Activated CD8-positive, alpha-beta memory T cell treated with anti-CD3 and anti-CD28 coated beads, Interleukin-2, amount 10 ng/mL, durations not matched to agents 7 days and 5 days (primary cell): Measurements from ENCODE around the gene TACC3. TPM values are rescaled to one million over a fixed set of nuclear protein-coding genes. Genes with fewer than 3 reads are reported as not detected.

ENCODE experiments used
- ATAC-seq: fragments of 150-1000 bp; cut with Tn5 transposase; one replicate; pipeline ENCODE4 v1.10.0; 2021; ENCODE audit warnings: moderate library complexity
- CTCF ChIA-PET: fragments of 350-600 bp; sonication (Branson Sonifier 250); formaldehyde crosslinking; loops from one replicate; lab custom pipeline; 2021; ENCODE audit warnings: antibody characterized with exemption; lab: Charles Lee
- DNase-seq: peaks from one replicate; pipeline ENCODE4 v3.0.0-alpha.2; 2020
- H3K27ac Mint-ChIP-seq: one replicate; pipeline ENCODE4 v1.8.0; 2021; ENCODE audit warnings: mild to moderate bottlenecking, mixed read lengths
- H3K27me3 Mint-ChIP-seq: one replicate; pipeline ENCODE4 v1.8.0; 2021; ENCODE audit warnings: mixed read lengths
- H3K36me3 Mint-ChIP-seq: one replicate; pipeline ENCODE4 v1.8.0; 2021; ENCODE audit warnings: mild to moderate bottlenecking, mixed read lengths
- H3K4me1 Mint-ChIP-seq: one replicate; pipeline ENCODE4 v1.8.0; 2021; ENCODE audit warnings: mixed read lengths
- H3K4me3 Mint-ChIP-seq: one replicate; pipeline ENCODE4 v1.8.0; 2021; ENCODE audit warnings: mild to moderate bottlenecking, moderate library complexity, mixed read lengths
- H3K9me3 Mint-ChIP-seq: one replicate; pipeline ENCODE4 v1.8.0; 2022; ENCODE audit warnings: low read depth, mixed read lengths
- total RNA-seq, 2 experiments: library from RNA; stranded (reverse); gene quantifications; one replicate each; pipeline ENCODE4 v1.2.3, GENCODE V29; 2021

TACC3 gene
- total RNA-seq, 2 experiments from 2014 or later: 246 to 315 TPM

GRCh38 chr4:1735215-1735614 is 13.9 kb downstream of the TACC3 start:
- no peak overlapping the region for H3K4me3 Mint-ChIP-seq
- DNase-seq: no peak
- peaks cover 82% of the 10 kb centered on the region for H3K36me3 Mint-ChIP-seq
- H3K27me3 Mint-ChIP-seq: no peaks in the 10 kb centered on the region
- no peak for ATAC-seq
- peaks cover 13% of the 10 kb centered on the region for H3K4me1 Mint-ChIP-seq
- peaks cover 3% of the 10 kb centered on the region for H3K9me3 Mint-ChIP-seq
- CTCF ChIA-PET: interaction anchor here (1.5 kb wide), 1 partner anchor 10 kb away, joined by 4 read pairs; no protein-coding TSS in a partner anchor
- no peak overlapping the region for H3K27ac Mint-ChIP-seq

- peaks cover 3% of the 10 kb centered on the region for H3K9me3 Mint-ChIP-seq
- peaks cover 2% of the 10 kb centered on the region for H3K4me1 Mint-ChIP-seq
- no peak overlapping the region for H3K4me3 Mint-ChIP-seq
- H3K36me3 Mint-ChIP-seq: peaks cover 80% of the 10 kb centered on the region
- DNase-seq (no peak), ATAC-seq (no peak)
- CTCF ChIA-PET: interaction anchor here (2.2 kb wide), 1 partner anchor 43 kb away, joined by 8 read pairs; no protein-coding TSS in a partner anchor
- no peak overlapping the region for H3K27ac Mint-ChIP-seq
- H3K27me3 Mint-ChIP-seq: no peaks in the 10 kb centered on the region
Observed at GRCh38 chr4:1736812-1737211, 15.5 kb downstream of the TACC3 start.

DNA sequence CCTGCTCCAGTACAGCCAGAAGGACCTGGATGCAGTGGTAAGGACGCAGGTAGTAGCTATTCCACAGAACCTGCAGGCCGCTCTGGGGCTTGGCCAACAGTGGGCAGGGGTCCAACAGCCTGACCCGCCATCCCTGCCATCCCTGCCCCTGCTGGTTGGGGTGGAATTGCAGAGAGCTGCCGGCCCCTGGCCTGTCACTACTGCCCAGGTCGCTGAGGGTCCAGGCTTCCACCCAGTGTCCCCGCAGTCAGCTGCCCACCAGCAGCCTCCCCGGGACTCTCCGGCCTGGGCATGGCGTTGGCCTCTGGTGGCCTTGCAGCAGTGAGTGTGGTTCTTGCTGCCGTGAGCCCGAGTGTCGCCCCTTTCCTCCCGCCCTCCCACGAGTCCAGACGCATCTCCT is 16.3 kb downstream of the TACC3 start:
- CTCF ChIA-PET: interaction anchor here (1.1 to 2.2 kb wide), 2 partner anchors 11 to 44 kb away, joined by 3 to 8 read pairs; no protein-coding TSS in a partner anchor
- Mint-ChIP-seq H3K36me3 (peaks cover 78% of the 10 kb centered on the region), H3K4me3 (no peak overlapping the region), H3K27ac (no peak overlapping the region), H3K9me3 (peaks cover 3% of the 10 kb centered on the region), H3K4me1 (peaks cover 1% of the 10 kb centered on the region), H3K27me3 (no peaks in the 10 kb centered on the region)
- ATAC-seq (no peak), DNase-seq (no peak)

- H3K27ac Mint-ChIP-seq: no peak overlapping the region
- ATAC-seq (no peak), DNase-seq (no peak)
- H3K27me3 Mint-ChIP-seq: no peaks in the 10 kb centered on the region
- H3K4me1 Mint-ChIP-seq: no peaks in the 10 kb centered on the region
- H3K9me3 Mint-ChIP-seq: peaks cover 3% of the 10 kb centered on the region
- H3K4me3 Mint-ChIP-seq: no peak overlapping the region
- CTCF ChIA-PET: interaction anchor here (1.1 kb wide), 1 partner anchor 10 kb away, joined by 3 read pairs; no protein-coding TSS in a partner anchor
- peaks cover 71% of the 10 kb centered on the region for H3K36me3 Mint-ChIP-seq
Observed at GRCh38 chr4:1738410-1738809, 17.1 kb downstream of the TACC3 start.

DNA sequence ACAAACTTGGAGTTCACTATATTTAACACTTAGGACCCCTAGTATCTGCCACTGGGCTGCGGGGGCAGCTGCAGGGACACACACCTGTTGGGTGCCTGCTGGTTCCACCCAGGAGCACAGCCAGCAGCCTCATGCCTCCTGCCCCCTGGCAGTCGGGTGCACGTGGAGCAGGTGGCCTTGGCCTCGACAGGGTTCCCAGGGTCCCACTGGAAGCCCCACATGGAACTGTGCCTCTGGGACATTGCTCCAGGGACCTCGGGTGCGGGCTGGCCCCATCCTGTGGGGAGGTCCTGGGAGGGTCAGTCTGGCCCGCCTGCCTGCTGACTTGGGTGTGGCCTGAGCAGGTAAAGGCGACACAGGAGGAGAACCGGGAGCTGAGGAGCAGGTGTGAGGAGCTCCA is 18.0 kb downstream of the TACC3 start:
- Mint-ChIP-seq H3K27ac (no peak overlapping the region), H3K27me3 (no peaks in the 10 kb centered on the region), H3K36me3 (peaks cover 66% of the 10 kb centered on the region), H3K4me3 (no peak overlapping the region), H3K4me1 (no peaks in the 10 kb centered on the region), H3K9me3 (peaks cover 3% of the 10 kb centered on the region)
- CTCF ChIA-PET: no interaction called here
- DNase-seq (no peak), ATAC-seq (no peak)

GRCh38 chr4:1740021-1740545 is 18.8 kb downstream of the TACC3 start:
- CTCF ChIA-PET: interaction anchor here (0.9 kb wide), 1 partner anchor 8 kb away, joined by 3 read pairs; no protein-coding TSS in a partner anchor
- ATAC-seq (no peak), DNase-seq (no peak)
- no peak overlapping the region for H3K27ac Mint-ChIP-seq
- no peak overlapping the region for H3K4me3 Mint-ChIP-seq
- peaks cover 3% of the 10 kb centered on the region for H3K9me3 Mint-ChIP-seq
- H3K36me3 Mint-ChIP-seq: peaks cover 59% of the 10 kb centered on the region
- no peaks in the 10 kb centered on the region for H3K4me1 Mint-ChIP-seq
- H3K27me3 Mint-ChIP-seq: no peaks in the 10 kb centered on the region

DNA sequence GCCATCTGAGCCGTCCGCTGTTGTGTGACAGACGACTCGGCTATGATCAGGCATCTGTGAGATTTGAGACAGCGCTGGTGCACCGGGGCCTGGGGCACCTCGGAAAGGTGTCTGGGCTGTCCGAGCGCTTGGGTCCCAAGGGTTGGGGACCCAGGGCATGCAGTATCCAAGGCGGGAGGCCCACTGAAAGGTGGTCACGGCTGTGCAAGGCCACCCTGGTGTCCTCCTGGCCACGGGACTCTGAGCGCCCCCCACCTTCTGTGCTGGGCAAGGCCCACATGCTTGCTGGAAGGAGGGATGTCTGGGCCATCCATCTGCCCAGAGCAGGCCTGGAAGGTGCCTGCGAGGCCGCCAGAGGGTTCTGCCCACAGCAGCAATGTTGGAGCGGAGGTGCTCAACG is 19.9 kb downstream of the TACC3 start:
- H3K4me1 Mint-ChIP-seq: no peaks in the 10 kb centered on the region
- CTCF ChIA-PET: no interaction called here
- DNase-seq (no peak), ATAC-seq (no peak)
- no peak overlapping the region for H3K4me3 Mint-ChIP-seq
- H3K9me3 Mint-ChIP-seq: peaks cover 3% of the 10 kb centered on the region
- no peak overlapping the region for H3K27ac Mint-ChIP-seq
- peaks cover 51% of the 10 kb centered on the region for H3K36me3 Mint-ChIP-seq
- H3K27me3 Mint-ChIP-seq: no peaks in the 10 kb centered on the region

GRCh38 chr4:1743551-1743950 is 22.2 kb downstream of the TACC3 start:
- Mint-ChIP-seq H3K4me1 (no peaks in the 10 kb centered on the region), H3K9me3 (peaks cover 1% of the 10 kb centered on the region), H3K36me3 (peaks cover 28% of the 10 kb centered on the region), H3K27me3 (no peaks in the 10 kb centered on the region), H3K27ac (no peak overlapping the region), H3K4me3 (no peak overlapping the region)
- DNase-seq: no peak
- ATAC-seq: no peak
- CTCF ChIA-PET: interaction anchor here (1.0 to 3.0 kb wide), 4 partner anchors 48 to 156 kb away, joined by 3 to 18 read pairs (median 4); no protein-coding TSS in a partner anchor

- DNase-seq (no peak), ATAC-seq (no peak)
- no peaks in the 10 kb centered on the region for H3K9me3 Mint-ChIP-seq
- no peaks in the 10 kb centered on the region for H3K27me3 Mint-ChIP-seq
- no peaks in the 10 kb centered on the region for H3K4me1 Mint-ChIP-seq
- H3K27ac Mint-ChIP-seq: peak overlapping the region; percentile 13
- CTCF ChIA-PET: interaction anchor here (1.0 to 4.1 kb wide), 6 partner anchors 20 to 78 kb away, joined by 3 to 18 read pairs (median 4); no protein-coding TSS in a partner anchor
- no peak overlapping the region for H3K4me3 Mint-ChIP-seq
- H3K36me3 Mint-ChIP-seq: peaks cover 24% of the 10 kb centered on the region
Observed at GRCh38 chr4:1743975-1744374, 22.7 kb downstream of the TACC3 start.

- Mint-ChIP-seq H3K4me3 (no peak overlapping the region), H3K9me3 (no peaks in the 10 kb centered on the region), H3K27ac (no peak overlapping the region), H3K27me3 (no peaks in the 10 kb centered on the region), H3K36me3 (peaks cover 20% of the 10 kb centered on the region), H3K4me1 (no peaks in the 10 kb centered on the region)
- DNase-seq (no peak), ATAC-seq (no peak)
- CTCF ChIA-PET: interaction anchor here (1.0 to 4.1 kb wide), 7 partner anchors 21 to 155 kb away, joined by 3 to 18 read pairs (median 4); no protein-coding TSS in a partner anchor
Observed at GRCh38 chr4:1744552-1744951, 23.2 kb downstream of the TACC3 start.

DNA sequence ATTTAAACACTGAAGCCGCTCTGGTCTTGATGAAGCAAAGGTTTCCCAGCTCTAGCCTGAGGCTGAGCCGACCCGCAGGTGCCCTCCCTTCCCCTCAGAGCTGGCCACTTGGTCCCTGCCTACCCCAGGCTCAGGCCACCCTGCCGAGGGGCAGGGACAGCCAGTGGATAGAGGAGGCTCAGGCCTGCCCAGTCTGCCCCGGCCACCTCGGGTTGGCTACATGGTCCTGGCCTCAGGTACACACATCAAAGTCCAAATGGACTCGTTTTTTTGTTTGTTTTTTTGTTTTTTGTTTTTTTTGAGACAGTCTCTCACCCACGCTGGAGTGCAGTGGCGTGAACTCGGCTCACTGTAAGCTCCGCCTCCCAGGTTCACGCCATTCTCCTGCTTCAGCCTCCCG is 23.8 kb downstream of the TACC3 start:
- Mint-ChIP-seq H3K4me1 (no peaks in the 10 kb centered on the region), H3K27me3 (no peaks in the 10 kb centered on the region), H3K9me3 (no peaks in the 10 kb centered on the region), H3K4me3 (no peak overlapping the region), H3K27ac (no peak overlapping the region), H3K36me3 (peaks cover 20% of the 10 kb centered on the region)
- ATAC-seq (no peak), DNase-seq (no peak)
- CTCF ChIA-PET: interaction anchor here (1.0 to 4.1 kb wide), 9 partner anchors 11 to 154 kb away, joined by 3 to 22 read pairs (median 5); no protein-coding TSS in a partner anchor

GRCh38 chr4:1745697-1746096 is 24.4 kb downstream of the TACC3 start:
- no peaks in the 10 kb centered on the region for H3K4me1 Mint-ChIP-seq
- no peak overlapping the region for H3K27ac Mint-ChIP-seq
- H3K4me3 Mint-ChIP-seq: no peak overlapping the region
- CTCF ChIA-PET: interaction anchor here (0.8 to 4.1 kb wide), 9 partner anchors 11 to 154 kb away, joined by 3 to 22 read pairs (median 5); no protein-coding TSS in a partner anchor
- H3K27me3 Mint-ChIP-seq: no peaks in the 10 kb centered on the region
- H3K36me3 Mint-ChIP-seq: peaks cover 18% of the 10 kb centered on the region
- H3K9me3 Mint-ChIP-seq: no peaks in the 10 kb centered on the region
- no peak for DNase-seq
- ATAC-seq: no peak

DNA sequence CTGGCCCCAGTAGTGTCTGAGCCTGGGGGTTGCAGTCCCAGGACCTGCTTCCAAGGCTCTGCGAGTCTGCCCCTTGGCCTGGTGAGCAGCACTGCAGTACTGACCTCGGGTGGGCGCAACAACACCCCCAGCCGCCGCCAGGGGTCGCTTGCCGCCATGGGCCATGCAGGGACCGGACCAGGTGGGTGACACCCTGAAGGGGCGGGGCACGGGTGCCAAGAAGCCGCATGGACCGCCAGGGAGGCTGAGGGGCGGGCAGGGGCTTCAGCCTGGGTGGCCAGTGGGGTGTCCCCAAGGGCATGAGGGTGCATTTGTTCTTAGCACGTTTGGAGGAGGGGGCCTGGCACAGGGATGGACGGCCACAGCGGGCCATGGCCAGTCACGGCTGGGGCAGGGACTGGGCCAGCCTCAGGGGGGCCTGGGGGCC is 25.0 kb downstream of the TACC3 start:
- H3K36me3 Mint-ChIP-seq: peaks cover 14% of the 10 kb centered on the region
- ATAC-seq (peak; percentile 75), DNase-seq (peak; percentile 88)
- H3K27me3 Mint-ChIP-seq: no peaks in the 10 kb centered on the region
- H3K9me3 Mint-ChIP-seq: no peaks in the 10 kb centered on the region
- no peaks in the 10 kb centered on the region for H3K4me1 Mint-ChIP-seq
- no peak overlapping the region for H3K4me3 Mint-ChIP-seq
- CTCF ChIA-PET: interaction anchor here (0.7 to 6.1 kb wide), 13 partner anchors 8 to 161 kb away, joined by 3 to 86 read pairs (median 5); no protein-coding TSS in a partner anchor
- no peak overlapping the region for H3K27ac Mint-ChIP-seq
